GM12892 (cell line): ENCODE results near the gene PGRMC2.
A peak's percentile ranks its signal among the peaks of the same experiment; 100 is the strongest.
"Not testable (repeated sequence)": the region's sequence is repeated elsewhere in the genome, so short reads cannot be mapped to it uniquely, and the experiment has no call there.

ENCODE experiments used
- DNase-seq: peaks from one replicate; pipeline ENCODE4 v3.0.0; 2011; ENCODE audit not compliant: insufficient read length
- FAIRE-seq: peaks from 2 replicates; lab custom pipeline; 2011; peaks lifted over from hg19 to GRCh38; lab: Jason Lieb, UNC
- POLR2A ChIP-seq: IDR thresholded peaks from 2 replicates; pipeline ENCODE4 v1.6.1; 2011; ENCODE audit warnings: low read depth, low read length, control low read depth
- POLR2AphosphoS5 ChIP-seq: IDR thresholded peaks from 2 replicates; pipeline ENCODE4 v1.6.1; 2011; ENCODE audit warnings: low read depth, low read length, control low read depth
- TAF1 ChIP-seq: IDR thresholded peaks from 2 replicates; pipeline ENCODE4 v1.6.1; 2011; ENCODE audit warnings: low read depth, mild to moderate bottlenecking, control low read depth, low read length, borderline replicate concordance

Gene PGRMC2

GRCh38 chr4:128247906-128248305 lies 39.7 kb downstream of the PGRMC2 start:
- FAIRE-seq (no peak), DNase-seq (no peak)
- TF ChIP-seq TAF1, result no peak

- peak; percentile 54 for FAIRE-seq
- DNase-seq, result not testable (repeated sequence)
These were observed 42.2 kb downstream of the PGRMC2 start for GRCh38 chr4:128245391-128245790.

- TF ChIP-seq TAF1 (no peak), POLR2AphosphoS5 (no peak), POLR2A (no peak)
- FAIRE-seq (no peak), DNase-seq (no peak)
These were observed 43.2 kb downstream of the PGRMC2 start for GRCh38 chr4:128244379-128244778.

- TF ChIP-seq POLR2A, result no peak
- TF ChIP-seq POLR2AphosphoS5, result no peak
- no peak for TF ChIP-seq TAF1
- FAIRE-seq (no peak), DNase-seq (no peak)
These were observed 45.0 kb downstream of the PGRMC2 start for GRCh38 chr4:128242601-128243000.

- peak; percentile 33 for FAIRE-seq
- no peak for DNase-seq
- TF ChIP-seq POLR2A, result no peak
- no peak for TF ChIP-seq POLR2AphosphoS5
- no peak for TF ChIP-seq TAF1
These were observed 45.6 kb downstream of the PGRMC2 start for GRCh38 chr4:128241981-128242380.

- TF ChIP-seq POLR2A (no peak), POLR2AphosphoS5 (no peak), TAF1 (no peak)
- FAIRE-seq (no peak), DNase-seq (no peak)
These were observed 46.1 kb downstream of the PGRMC2 start for GRCh38 chr4:128241425-128241913.

- no peak for FAIRE-seq
- DNase-seq, result no peak
- TF ChIP-seq POLR2A, result no peak
- TF ChIP-seq POLR2AphosphoS5, result no peak
- TF ChIP-seq TAF1, result no peak
These were observed 46.6 kb downstream of the PGRMC2 start for GRCh38 chr4:128241019-128241418.

- TF ChIP-seq TAF1 (no peak), POLR2AphosphoS5 (no peak), POLR2A (no peak)
- no peak for FAIRE-seq
These were observed 52.8 kb downstream of the PGRMC2 start for GRCh38 chr4:128234836-128235235.

GRCh38 chr4:128232719-128233118 lies 54.9 kb downstream of the PGRMC2 start:
- TF ChIP-seq POLR2AphosphoS5, result no peak
- no peak for TF ChIP-seq TAF1
- no peak for TF ChIP-seq POLR2A
- DNase-seq, result no peak
- FAIRE-seq, result no peak

More at GRCh38 chr4:128234836-128235235, 52.8 kb downstream of the PGRMC2 start:
- DNase-seq, result no peak

- TF ChIP-seq POLR2AphosphoS5 (no peak), TAF1 (no peak), POLR2A (no peak)
- DNase-seq, result no peak
- FAIRE-seq, result no peak
These were observed 58.5 kb downstream of the PGRMC2 start for GRCh38 chr4:128228845-128229795.

- DNase-seq (no peak), FAIRE-seq (no peak)
- TF ChIP-seq TAF1, result no peak
- no peak for TF ChIP-seq POLR2A
- no peak for TF ChIP-seq POLR2AphosphoS5
These were observed 59.5 kb downstream of the PGRMC2 start for GRCh38 chr4:128227991-128228571.

GRCh38 chr4:128225148-128225547 lies 62.5 kb downstream of the PGRMC2 start:
- no peak for FAIRE-seq
- no peak for TF ChIP-seq TAF1
- TF ChIP-seq POLR2AphosphoS5, result no peak
- no peak for TF ChIP-seq POLR2A
- no peak for DNase-seq
